ENCODE results near the gene PPP1R14C. TPM values are rescaled to one million over a fixed set of nuclear protein-coding genes. Genes with fewer than 3 reads are reported as not detected.
A peak's percentile ranks its signal among the peaks of the same experiment; 100 is the strongest.

The PPP1R14C gene
- total RNA-seq, 1 donor: 3.6 TPM

DNA sequence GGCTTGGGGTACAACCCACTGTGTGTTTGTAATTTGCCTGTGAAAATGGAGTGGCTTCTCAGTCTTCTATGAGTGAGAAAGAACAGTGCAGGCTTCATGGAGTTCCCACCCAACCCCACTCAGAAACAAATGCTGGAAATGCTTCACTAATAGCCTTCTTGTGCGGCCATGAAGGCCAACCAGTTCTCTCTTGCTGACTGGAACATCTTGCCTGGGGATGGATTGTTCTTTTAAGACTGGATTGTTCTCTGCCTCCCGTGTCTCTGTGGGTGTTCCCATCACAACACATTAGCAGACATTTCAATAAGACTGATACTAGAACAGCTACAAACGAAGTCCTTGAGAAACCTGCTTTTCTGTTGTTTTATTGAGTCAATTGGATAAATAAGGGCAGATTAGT, 110.6 kb downstream of the PPP1R14C start:
- Histone ChIP-seq H3K27me3 (ENCODE audit: insufficient read depth, low read length) (no peaks in the 10 kb centered on the region), H3K9me3 (ENCODE audit: low read depth, low read length) (no peaks in the 10 kb centered on the region), H3K27ac (ENCODE audit: low read depth, low read length) (no peak overlapping the region), H3K79me2 (ENCODE audit: insufficient read depth, low read length) (no peaks in the 10 kb centered on the region), H3K4me2 (ENCODE audit: insufficient read depth, low read length) (no peak overlapping the region), H3K36me3 (ENCODE audit: insufficient read depth, low read length) (no peaks in the 10 kb centered on the region), H2AFZ (ENCODE audit: low read length) (no peak overlapping the region), H3K4me3 (ENCODE audit: insufficient read depth, low read length) (no peak overlapping the region), H4K20me1 (ENCODE audit: insufficient read depth, low read length) (no peaks in the 10 kb centered on the region), H3K4me1 (ENCODE audit: insufficient read depth, low read length) (peaks cover 29% of the 10 kb centered on the region)
- TF ChIP-seq, protein P1, sequence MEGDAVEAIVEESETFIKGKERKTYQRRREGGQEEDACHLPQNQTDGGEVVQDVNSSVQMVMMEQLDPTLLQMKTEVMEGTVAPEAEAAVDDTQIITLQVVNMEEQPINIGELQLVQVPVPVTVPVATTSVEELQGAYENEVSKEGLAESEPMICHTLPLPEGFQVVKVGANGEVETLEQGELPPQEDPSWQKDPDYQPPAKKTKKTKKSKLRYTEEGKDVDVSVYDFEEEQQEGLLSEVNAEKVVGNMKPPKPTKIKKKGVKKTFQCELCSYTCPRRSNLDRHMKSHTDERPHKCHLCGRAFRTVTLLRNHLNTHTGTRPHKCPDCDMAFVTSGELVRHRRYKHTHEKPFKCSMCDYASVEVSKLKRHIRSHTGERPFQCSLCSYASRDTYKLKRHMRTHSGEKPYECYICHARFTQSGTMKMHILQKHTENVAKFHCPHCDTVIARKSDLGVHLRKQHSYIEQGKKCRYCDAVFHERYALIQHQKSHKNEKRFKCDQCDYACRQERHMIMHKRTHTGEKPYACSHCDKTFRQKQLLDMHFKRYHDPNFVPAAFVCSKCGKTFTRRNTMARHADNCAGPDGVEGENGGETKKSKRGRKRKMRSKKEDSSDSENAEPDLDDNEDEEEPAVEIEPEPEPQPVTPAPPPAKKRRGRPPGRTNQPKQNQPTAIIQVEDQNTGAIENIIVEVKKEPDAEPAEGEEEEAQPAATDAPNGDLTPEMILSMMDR (IDR thresholded peaks at IDR 0.05; ENCODE audit: extremely low read depth, low read depth, low read length): no peak
- peak; percentile 68 for DNase-seq (ENCODE audit: insufficient read length, low spot score, missing footprints)

DNA sequence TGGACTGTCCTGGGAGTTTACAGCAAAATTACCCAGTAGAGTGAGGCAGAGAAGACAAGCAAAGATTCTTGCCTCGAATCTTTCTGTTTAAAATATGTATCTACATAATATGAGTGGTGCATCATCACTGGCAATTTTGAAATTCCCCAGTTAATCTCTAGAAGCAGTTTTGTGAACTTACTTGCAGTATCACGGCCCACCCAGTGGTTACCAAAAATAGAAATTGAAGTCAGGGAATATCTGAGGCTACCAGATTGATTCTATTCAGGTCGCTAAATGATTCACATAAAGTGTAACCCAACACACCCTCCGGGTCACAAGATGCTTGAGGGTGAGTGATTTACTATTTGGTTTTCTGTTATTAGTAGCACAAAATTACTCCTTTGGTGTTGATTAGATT, 111.9 kb downstream of the PPP1R14C start:
- Histone ChIP-seq H2AFZ (ENCODE audit: low read length) (no peak overlapping the region), H3K4me1 (ENCODE audit: insufficient read depth, low read length) (peaks cover 29% of the 10 kb centered on the region), H3K79me2 (ENCODE audit: insufficient read depth, low read length) (no peaks in the 10 kb centered on the region), H3K36me3 (ENCODE audit: insufficient read depth, low read length) (no peaks in the 10 kb centered on the region), H3K27ac (ENCODE audit: low read depth, low read length) (peak overlapping the region; percentile 54), H3K4me2 (ENCODE audit: insufficient read depth, low read length) (no peak overlapping the region), H3K9me3 (ENCODE audit: low read depth, low read length) (no peaks in the 10 kb centered on the region), H3K4me3 (ENCODE audit: insufficient read depth, low read length) (no peak overlapping the region), H3K27me3 (ENCODE audit: insufficient read depth, low read length) (no peaks in the 10 kb centered on the region), H4K20me1 (ENCODE audit: insufficient read depth, low read length) (no peaks in the 10 kb centered on the region)
- TF ChIP-seq, protein P1 (IDR thresholded peaks at IDR 0.05; ENCODE audit: extremely low read depth, low read depth, low read length): no peak
- peak; percentile 86 for DNase-seq (ENCODE audit: insufficient read length, low spot score, missing footprints)

GRCh38 chr6:150255840-150256239, 113.0 kb downstream of the PPP1R14C start:
- Histone ChIP-seq H2AFZ (ENCODE audit: low read length) (no peak overlapping the region), H3K4me3 (ENCODE audit: insufficient read depth, low read length) (no peak overlapping the region), H3K79me2 (ENCODE audit: insufficient read depth, low read length) (no peaks in the 10 kb centered on the region), H3K36me3 (ENCODE audit: insufficient read depth, low read length) (no peaks in the 10 kb centered on the region), H4K20me1 (ENCODE audit: insufficient read depth, low read length) (no peaks in the 10 kb centered on the region), H3K27ac (ENCODE audit: low read depth, low read length) (no peak overlapping the region), H3K9me3 (ENCODE audit: low read depth, low read length) (no peaks in the 10 kb centered on the region), H3K4me1 (ENCODE audit: insufficient read depth, low read length) (peaks cover 26% of the 10 kb centered on the region), H3K27me3 (ENCODE audit: insufficient read depth, low read length) (no peaks in the 10 kb centered on the region), H3K4me2 (ENCODE audit: insufficient read depth, low read length) (no peak overlapping the region)
- TF ChIP-seq, protein P1 (IDR thresholded peaks at IDR 0.05; ENCODE audit: extremely low read depth, low read depth, low read length): no peak
- DNase-seq (ENCODE audit: insufficient read length, low spot score, missing footprints): no peak

- no peaks in the 10 kb centered on the region for H3K27me3 ChIP-seq (ENCODE audit: insufficient read depth, low read length)
- no peaks in the 10 kb centered on the region for H3K79me2 ChIP-seq (ENCODE audit: insufficient read depth, low read length)
- no peak overlapping the region for H3K4me3 ChIP-seq (ENCODE audit: insufficient read depth, low read length)
- no peak overlapping the region for H2AFZ ChIP-seq (ENCODE audit: low read length)
- peaks cover 21% of the 10 kb centered on the region for H3K4me1 ChIP-seq (ENCODE audit: insufficient read depth, low read length)
- H3K36me3 ChIP-seq (ENCODE audit: insufficient read depth, low read length): no peaks in the 10 kb centered on the region
- TF ChIP-seq, protein P1 (IDR thresholded peaks at IDR 0.05; ENCODE audit: extremely low read depth, low read depth, low read length): no peak
- DNase-seq (ENCODE audit: insufficient read length, low spot score, missing footprints): no peak
- no peaks in the 10 kb centered on the region for H3K9me3 ChIP-seq (ENCODE audit: low read depth, low read length)
- no peak overlapping the region for H3K27ac ChIP-seq (ENCODE audit: low read depth, low read length)
- H4K20me1 ChIP-seq (ENCODE audit: insufficient read depth, low read length): no peaks in the 10 kb centered on the region
- H3K4me2 ChIP-seq (ENCODE audit: insufficient read depth, low read length): no peak overlapping the region
Measured at GRCh38 chr6:150256618-150257272, 113.9 kb downstream of the PPP1R14C start.
